Activated T-cell treated with anti-CD3 and anti-CD28 coated beads, Interleukin-2, amount 50 U/mL, for 72 hours (primary cell): ENCODE measurements around the gene UQCRHL. TPM values are rescaled to one million over a fixed set of nuclear protein-coding genes. Genes with fewer than 3 reads are reported as not detected.

Experiments used
- total RNA-seq, 2 donors: library from RNA; stranded (reverse); gene quantifications; one replicate each; pipeline ENCODE4 v1.2.3, GENCODE V29; 2022

Gene UQCRHL
- total RNA-seq, 2 donors from 2014 or later: 2.2 to 2.9 TPM

Other genes starting within 250 kb of the UQCRHL start
- gene AGMAT, start 222.6 kb downstream of the UQCRHL start, total RNA-seq: 1 to 10 TPM; 7.8 to 8.5 TPM
- 10 to 100 TPM; 30.6 to 34.3 TPM for gene DDI2, start 190.2 kb downstream of the UQCRHL start, total RNA-seq
- 10 to 100 TPM; 79.7 to 82.7 TPM for gene PLEKHM2, start 123.3 kb downstream of the UQCRHL start, total RNA-seq
- gene SLC25A34, start 71.4 kb downstream of the UQCRHL start, total RNA-seq: 1 to 10 TPM; 2.5 to 3.0 TPM
- gene TMEM82, start 65.2 kb downstream of the UQCRHL start, total RNA-seq: under 1 TPM in 1 of 2 donors, not detected in 1; 0.49 TPM
- gene FBLIM1, start 48.9 kb downstream of the UQCRHL start, total RNA-seq: not detected
- gene SPEN, start 40.1 kb upstream of the UQCRHL start, total RNA-seq: 10 to 100 TPM; 53.5 to 56.9 TPM
- 10 to 100 TPM; 76.0 to 84.1 TPM for gene ZBTB17, start 168.5 kb upstream of the UQCRHL start, total RNA-seq
- gene SRARP, start 196.6 kb upstream of the UQCRHL start, total RNA-seq: not detected
- not detected for gene HSPB7, start 210.4 kb upstream of the UQCRHL start, total RNA-seq
- not detected for gene CLCNKA, start 214.4 kb upstream of the UQCRHL start, total RNA-seq
- not detected for gene CLCNKB, start 236.1 kb upstream of the UQCRHL start, total RNA-seq